ENCODE results near the gene ABCG1.

DNA sequence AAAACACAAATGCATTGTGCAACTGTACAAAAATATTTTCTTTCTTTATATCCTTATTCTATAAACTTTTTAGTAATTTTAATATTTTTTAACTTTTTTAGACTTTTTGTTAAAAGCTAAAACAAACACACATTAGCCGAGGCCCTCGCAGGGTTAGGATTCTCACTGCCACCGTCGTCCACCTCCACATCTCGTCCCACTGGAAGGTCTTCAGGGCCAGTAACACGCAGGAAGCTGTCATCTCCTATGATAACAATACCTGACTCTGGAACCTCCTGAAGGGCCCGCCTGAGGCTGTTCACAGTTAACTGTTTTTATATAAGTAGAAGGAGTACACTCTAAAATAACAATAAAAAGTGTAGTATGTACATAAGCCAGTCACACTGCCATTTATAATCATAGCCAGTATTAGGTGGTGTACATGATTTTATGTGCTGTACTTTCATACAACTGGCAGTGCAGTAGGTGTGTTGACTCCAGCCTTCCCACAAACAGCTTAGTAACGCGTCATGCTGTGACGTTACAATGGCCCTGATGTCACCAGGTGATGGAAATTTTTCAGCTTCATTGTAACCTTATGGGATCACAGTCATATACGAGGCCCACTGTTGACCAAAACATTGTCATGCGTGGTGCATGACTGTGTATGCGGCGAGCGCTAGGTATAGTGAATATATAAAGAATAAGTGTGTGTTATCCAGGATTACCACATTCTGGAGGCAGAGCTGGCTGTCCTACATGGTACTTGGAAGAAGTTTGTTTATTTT, 123.0 kb downstream of the ABCG1 start:
- TF ChIP-seq, protein P1, sequence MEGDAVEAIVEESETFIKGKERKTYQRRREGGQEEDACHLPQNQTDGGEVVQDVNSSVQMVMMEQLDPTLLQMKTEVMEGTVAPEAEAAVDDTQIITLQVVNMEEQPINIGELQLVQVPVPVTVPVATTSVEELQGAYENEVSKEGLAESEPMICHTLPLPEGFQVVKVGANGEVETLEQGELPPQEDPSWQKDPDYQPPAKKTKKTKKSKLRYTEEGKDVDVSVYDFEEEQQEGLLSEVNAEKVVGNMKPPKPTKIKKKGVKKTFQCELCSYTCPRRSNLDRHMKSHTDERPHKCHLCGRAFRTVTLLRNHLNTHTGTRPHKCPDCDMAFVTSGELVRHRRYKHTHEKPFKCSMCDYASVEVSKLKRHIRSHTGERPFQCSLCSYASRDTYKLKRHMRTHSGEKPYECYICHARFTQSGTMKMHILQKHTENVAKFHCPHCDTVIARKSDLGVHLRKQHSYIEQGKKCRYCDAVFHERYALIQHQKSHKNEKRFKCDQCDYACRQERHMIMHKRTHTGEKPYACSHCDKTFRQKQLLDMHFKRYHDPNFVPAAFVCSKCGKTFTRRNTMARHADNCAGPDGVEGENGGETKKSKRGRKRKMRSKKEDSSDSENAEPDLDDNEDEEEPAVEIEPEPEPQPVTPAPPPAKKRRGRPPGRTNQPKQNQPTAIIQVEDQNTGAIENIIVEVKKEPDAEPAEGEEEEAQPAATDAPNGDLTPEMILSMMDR (IDR thresholded peaks at IDR 0.05): no peak
- TF ChIP-seq POLR2AphosphoS5 (IDR thresholded peaks at IDR 0.05) (no peak), POLR2A (IDR thresholded peaks at IDR 0.05) (no peak)
